ENCODE measurements around the gene CDH20. TPM values are rescaled to one million over a fixed set of nuclear protein-coding genes. Genes with fewer than 3 reads are reported as not detected.

Gene CDH20
- under 1 TPM; 0.05 to 0.09 TPM for total RNA-seq

GRCh38 chr18:61333271-61333745, at the start of gene CDH20:
CDH20 (plus strand) TSS chr18:61333430.
- H3K9me3 Mint-ChIP-seq (ENCODE audit: low read depth), result no peaks in the 10 kb centered on the region
- intact Hi-C loops (cut with DNase I, micrococcal nuclease), result no loop called here

GRCh38 chr18:61284039-61284438, 49.2 kb upstream of the CDH20 start:
- DNase-seq, result no peak
- CTCF ChIA-PET, result no interaction called here
- H3K27me3 Mint-ChIP-seq, result no peaks in the 10 kb centered on the region

More at GRCh38 chr18:61333271-61333745, at the start of gene CDH20:
- ChIA-PET POLR2A (no interaction called here), CTCF (no interaction called here)
- Mint-ChIP-seq H3K36me3 (ENCODE audit: low read depth) (no peaks in the 10 kb centered on the region), H3K27ac (no peak within 1 kb of the TSS), H3K4me3 (no peak within 1 kb of the TSS), H3K4me1 (peaks cover 2% of the 10 kb centered on the region), H3K27me3 (peaks cover 37% of the 10 kb centered on the region)
- ATAC-seq (no peak), DNase-seq (no peak)

GRCh38 chr18:61285777-61286176, 47.5 kb upstream of the CDH20 start:
- no peak for ATAC-seq

More at GRCh38 chr18:61284039-61284438, 49.2 kb upstream of the CDH20 start:
- H3K4me1 Mint-ChIP-seq, result no peaks in the 10 kb centered on the region
- intact Hi-C loops (cut with DNase I, micrococcal nuclease), result no loop called here
- no peak overlapping the region for H3K4me3 Mint-ChIP-seq
- POLR2A ChIA-PET, result no interaction called here
- H3K9me3 Mint-ChIP-seq (ENCODE audit: low read depth), result peaks cover 4% of the 10 kb centered on the region
- no peak for ATAC-seq
- H3K36me3 Mint-ChIP-seq (ENCODE audit: low read depth), result no peaks in the 10 kb centered on the region
- no peak overlapping the region for H3K27ac Mint-ChIP-seq

GRCh38 chr18:61286867-61287266, 46.4 kb upstream of the CDH20 start:
- no peak overlapping the region for H3K4me3 Mint-ChIP-seq
- POLR2A ChIA-PET, result no interaction called here
- H3K27me3 Mint-ChIP-seq, result no peaks in the 10 kb centered on the region
- ATAC-seq, result no peak
- H3K36me3 Mint-ChIP-seq (ENCODE audit: low read depth), result no peaks in the 10 kb centered on the region
- no peaks in the 10 kb centered on the region for H3K9me3 Mint-ChIP-seq (ENCODE audit: low read depth)
- intact Hi-C loops (cut with DNase I, micrococcal nuclease), result no loop called here
- no peaks in the 10 kb centered on the region for H3K4me1 Mint-ChIP-seq
- no peak for DNase-seq
- CTCF ChIA-PET, result no interaction called here
- no peak overlapping the region for H3K27ac Mint-ChIP-seq

More at GRCh38 chr18:61285777-61286176, 47.5 kb upstream of the CDH20 start:
- CTCF ChIA-PET, result interaction anchor here (0.5 to 0.7 kb wide), 2 partner anchors 32 to 636 kb away, joined by 3 read pairs; no protein-coding TSS in a partner anchor
- POLR2A ChIA-PET, result no interaction called here
- Mint-ChIP-seq H3K4me3 (no peak overlapping the region), H3K27ac (no peak overlapping the region), H3K36me3 (ENCODE audit: low read depth) (no peaks in the 10 kb centered on the region), H3K9me3 (ENCODE audit: low read depth) (no peaks in the 10 kb centered on the region), H3K27me3 (no peaks in the 10 kb centered on the region), H3K4me1 (no peaks in the 10 kb centered on the region)
- DNase-seq, result no peak
- intact Hi-C loops (cut with DNase I, micrococcal nuclease), result no loop called here

GRCh38 chr18:61290616-61291015, 42.6 kb upstream of the CDH20 start:
- Mint-ChIP-seq H3K4me1 (no peaks in the 10 kb centered on the region), H3K36me3 (ENCODE audit: low read depth) (no peaks in the 10 kb centered on the region), H3K27ac (no peak overlapping the region), H3K9me3 (ENCODE audit: low read depth) (no peaks in the 10 kb centered on the region), H3K27me3 (no peaks in the 10 kb centered on the region), H3K4me3 (no peak overlapping the region)
- ChIA-PET POLR2A (no interaction called here), CTCF (interaction anchor here (1.2 kb wide), 1 partner anchor 31 kb away, joined by 3 read pairs; no protein-coding TSS in a partner anchor)
- no peak for DNase-seq
- intact Hi-C loops (cut with DNase I, micrococcal nuclease), result no loop called here
- no peak for ATAC-seq

GRCh38 chr18:61292280-61293035, 40.8 kb upstream of the CDH20 start:
- H3K36me3 Mint-ChIP-seq (ENCODE audit: low read depth), result no peaks in the 10 kb centered on the region
- POLR2A ChIA-PET, result no interaction called here
- CTCF ChIA-PET, result interaction anchor here (0.8 kb wide), 1 partner anchor 48 kb away, joined by 3 read pairs; no protein-coding TSS in a partner anchor
- no peak for ATAC-seq
- H3K9me3 Mint-ChIP-seq (ENCODE audit: low read depth), result peaks cover 4% of the 10 kb centered on the region
- peaks cover 2% of the 10 kb centered on the region for H3K27me3 Mint-ChIP-seq
- no peak overlapping the region for H3K27ac Mint-ChIP-seq
- no peaks in the 10 kb centered on the region for H3K4me1 Mint-ChIP-seq
- H3K4me3 Mint-ChIP-seq, result no peak overlapping the region
- no peak for DNase-seq
- intact Hi-C loops (cut with DNase I, micrococcal nuclease), result no loop called here

- no peak for DNase-seq
- POLR2A ChIA-PET, result no interaction called here
- Mint-ChIP-seq H3K4me3 (no peak overlapping the region), H3K9me3 (ENCODE audit: low read depth) (peaks cover 6% of the 10 kb centered on the region), H3K27me3 (peaks cover 3% of the 10 kb centered on the region), H3K27ac (no peak overlapping the region), H3K4me1 (no peaks in the 10 kb centered on the region), H3K36me3 (ENCODE audit: low read depth) (no peaks in the 10 kb centered on the region)
- CTCF ChIA-PET, result no interaction called here
- intact Hi-C loops (cut with DNase I, micrococcal nuclease), result no loop called here
- no peak for ATAC-seq
Observed at GRCh38 chr18:61295153-61295552, 38.1 kb upstream of the CDH20 start.

GRCh38 chr18:61308004-61308403, 25.2 kb upstream of the CDH20 start:
- Mint-ChIP-seq H3K36me3 (ENCODE audit: low read depth) (no peaks in the 10 kb centered on the region), H3K9me3 (ENCODE audit: low read depth) (peaks cover 2% of the 10 kb centered on the region), H3K27me3 (no peaks in the 10 kb centered on the region), H3K4me3 (no peak overlapping the region), H3K27ac (no peak overlapping the region), H3K4me1 (no peaks in the 10 kb centered on the region)
- intact Hi-C loops (cut with DNase I, micrococcal nuclease), result no loop called here
- ATAC-seq (no peak), DNase-seq (no peak)
- ChIA-PET CTCF (no interaction called here), POLR2A (no interaction called here)

GRCh38 chr18:61308795-61309393, 24.3 kb upstream of the CDH20 start:
- POLR2A ChIA-PET, result no interaction called here
- intact Hi-C loops (cut with DNase I, micrococcal nuclease), result no loop called here
- Mint-ChIP-seq H3K9me3 (ENCODE audit: low read depth) (peaks cover 2% of the 10 kb centered on the region), H3K36me3 (ENCODE audit: low read depth) (no peaks in the 10 kb centered on the region), H3K4me3 (no peak overlapping the region), H3K27ac (no peak overlapping the region), H3K4me1 (no peaks in the 10 kb centered on the region), H3K27me3 (no peaks in the 10 kb centered on the region)
- CTCF ChIA-PET, result no interaction called here
- DNase-seq, result no peak
- ATAC-seq, result no peak

GRCh38 chr18:61322265-61322873, 10.9 kb upstream of the CDH20 start:
- Mint-ChIP-seq H3K36me3 (ENCODE audit: low read depth) (no peaks in the 10 kb centered on the region), H3K27ac (no peak overlapping the region), H3K27me3 (no peaks in the 10 kb centered on the region), H3K9me3 (ENCODE audit: low read depth) (peaks cover 3% of the 10 kb centered on the region), H3K4me1 (no peaks in the 10 kb centered on the region), H3K4me3 (no peak overlapping the region)
- intact Hi-C loops (cut with DNase I, micrococcal nuclease), result loop anchor here (1.0 to 2.0 kb wide), 4 partner anchors 180 to 809 kb away; no protein-coding TSS in a partner anchor
- ATAC-seq (peak; percentile 74), DNase-seq (peak; percentile 73)
- CTCF ChIA-PET, result interaction anchor here (0.7 to 1.2 kb wide), 6 partner anchors 47 to 230 kb away, joined by 3 to 5 read pairs (median 4); no protein-coding TSS in a partner anchor
- POLR2A ChIA-PET, result no interaction called here

- H3K36me3 Mint-ChIP-seq (ENCODE audit: low read depth), result no peaks in the 10 kb centered on the region
- H3K4me1 Mint-ChIP-seq, result no peaks in the 10 kb centered on the region
- H3K27ac Mint-ChIP-seq, result no peak overlapping the region
- DNase-seq (no peak), ATAC-seq (no peak)
- POLR2A ChIA-PET, result no interaction called here
- H3K27me3 Mint-ChIP-seq, result peaks cover 2% of the 10 kb centered on the region
- intact Hi-C loops (cut with DNase I, micrococcal nuclease), result loop anchor here (2.0 kb wide), 2 partner anchors 179 to 577 kb away; no protein-coding TSS in a partner anchor
- CTCF ChIA-PET, result no interaction called here
- H3K4me3 Mint-ChIP-seq, result no peak overlapping the region
- no peaks in the 10 kb centered on the region for H3K9me3 Mint-ChIP-seq (ENCODE audit: low read depth)
Observed at GRCh38 chr18:61323951-61324350, 9.3 kb upstream of the CDH20 start.

All from activated CD4-positive, alpha-beta T cell treated with anti-CD3 and anti-CD28 coated beads for 36 hours (primary cell).